HG02981 (cell line): ENCODE results near the gene DSG3.

ENCODE experiments used
- ATAC-seq: cut with Tn5 transposase; IDR thresholded peaks from one replicate; pipeline ENCODE4 v1.9.1; 2021; ENCODE audit warnings: mild to moderate bottlenecking, moderate library complexity; ENCODE audit not compliant: unreplicated experiment

Gene DSG3

GRCh38 chr18:31430554-31430953, 17.0 kb upstream of the DSG3 start:
- ATAC-seq: no peak

DNA sequence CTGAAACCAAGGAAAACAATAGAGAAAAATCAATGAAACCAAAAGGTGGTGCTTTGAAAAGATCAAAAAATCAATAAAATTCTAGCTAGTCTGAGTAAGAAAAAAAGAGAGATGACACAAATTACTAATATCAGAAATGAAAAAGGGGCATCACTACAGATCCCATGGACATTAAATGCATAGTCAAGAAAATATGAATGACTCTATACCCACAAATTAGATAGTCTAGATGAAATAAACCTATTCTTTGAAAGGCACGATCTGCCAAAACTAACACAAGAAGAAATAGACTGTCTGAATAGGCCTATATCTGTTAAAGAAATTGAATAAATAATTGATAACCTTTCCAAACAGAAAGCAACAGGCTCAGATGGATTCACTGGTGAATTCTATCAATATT, 15.2 kb upstream of the DSG3 start:
- no peak for ATAC-seq

- ATAC-seq: no peak
Observed at GRCh38 chr18:31436825-31437224, 10.7 kb upstream of the DSG3 start.

- no peak for ATAC-seq
Observed at GRCh38 chr18:31438402-31438801, 9.1 kb upstream of the DSG3 start.

GRCh38 chr18:31439807-31440325, 7.7 kb upstream of the DSG3 start:
- ATAC-seq: no peak

- no peak for ATAC-seq
Observed at GRCh38 chr18:31440787-31441186, 6.8 kb upstream of the DSG3 start.

GRCh38 chr18:31441493-31441892, 6.0 kb upstream of the DSG3 start:
- ATAC-seq: no peak

DNA sequence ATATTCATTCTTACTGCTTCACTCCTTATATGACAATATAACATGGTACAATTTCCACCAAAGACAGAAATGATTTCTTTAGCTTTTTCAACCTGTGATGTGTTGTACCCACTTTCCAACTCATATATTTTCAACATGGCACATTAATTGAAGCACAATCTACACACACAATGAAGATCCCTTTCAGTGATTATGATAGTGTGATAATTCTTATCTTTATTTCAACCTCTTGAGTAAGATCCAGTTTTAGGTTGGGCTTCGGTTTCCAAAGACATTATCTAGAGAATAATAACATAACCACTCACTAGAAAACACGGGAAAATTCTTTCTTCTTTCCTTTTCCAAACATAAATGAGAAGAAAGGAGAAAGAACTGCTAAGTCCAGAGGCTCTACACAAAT, 3.4 kb upstream of the DSG3 start:
- ATAC-seq: no peak

- no peak for ATAC-seq
Observed at GRCh38 chr18:31445908-31446307, 1.6 kb upstream of the DSG3 start.

DNA sequence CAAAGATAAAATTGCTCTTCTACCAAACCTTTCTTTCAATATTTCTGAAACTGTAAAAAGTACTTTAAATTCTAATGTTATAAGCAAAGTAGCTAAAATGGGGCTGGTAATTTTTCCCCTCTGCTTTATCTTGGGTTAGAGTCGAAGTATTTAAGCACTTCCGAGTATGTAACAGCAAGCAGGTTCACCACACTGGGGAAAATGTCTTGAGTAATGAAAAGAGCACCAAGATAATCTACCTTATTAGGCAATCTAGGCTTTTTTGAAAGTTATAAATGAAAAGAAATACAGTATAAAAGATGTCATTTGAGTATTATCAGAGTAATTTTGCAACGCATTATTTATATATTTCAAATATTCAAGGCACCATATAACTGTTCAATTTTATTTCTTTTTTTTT, 687 bp upstream of the DSG3 start:
- no peak for ATAC-seq

- no peak for ATAC-seq
Observed at GRCh38 chr18:31450409-31450808, 2.9 kb downstream of the DSG3 start.

DNA sequence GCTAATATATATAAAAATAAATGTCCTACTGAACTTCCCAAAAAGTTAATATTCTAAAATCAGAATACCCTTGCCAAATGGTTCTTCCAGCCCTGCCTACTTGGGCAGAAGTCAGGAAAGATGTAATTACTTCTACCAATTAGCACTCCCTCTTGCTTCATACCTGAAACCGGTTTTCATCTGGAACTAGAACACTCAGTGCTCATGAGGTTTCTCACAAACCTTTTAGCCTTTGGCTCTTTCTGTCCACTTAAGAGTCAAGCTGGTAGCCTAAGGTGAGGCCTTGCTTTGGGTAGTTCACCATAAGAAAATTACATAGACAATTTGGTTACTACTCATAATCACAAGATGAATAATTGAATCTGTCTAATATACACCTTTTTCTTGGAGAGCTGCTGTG, 4.1 kb downstream of the DSG3 start:
- no peak for ATAC-seq

DNA sequence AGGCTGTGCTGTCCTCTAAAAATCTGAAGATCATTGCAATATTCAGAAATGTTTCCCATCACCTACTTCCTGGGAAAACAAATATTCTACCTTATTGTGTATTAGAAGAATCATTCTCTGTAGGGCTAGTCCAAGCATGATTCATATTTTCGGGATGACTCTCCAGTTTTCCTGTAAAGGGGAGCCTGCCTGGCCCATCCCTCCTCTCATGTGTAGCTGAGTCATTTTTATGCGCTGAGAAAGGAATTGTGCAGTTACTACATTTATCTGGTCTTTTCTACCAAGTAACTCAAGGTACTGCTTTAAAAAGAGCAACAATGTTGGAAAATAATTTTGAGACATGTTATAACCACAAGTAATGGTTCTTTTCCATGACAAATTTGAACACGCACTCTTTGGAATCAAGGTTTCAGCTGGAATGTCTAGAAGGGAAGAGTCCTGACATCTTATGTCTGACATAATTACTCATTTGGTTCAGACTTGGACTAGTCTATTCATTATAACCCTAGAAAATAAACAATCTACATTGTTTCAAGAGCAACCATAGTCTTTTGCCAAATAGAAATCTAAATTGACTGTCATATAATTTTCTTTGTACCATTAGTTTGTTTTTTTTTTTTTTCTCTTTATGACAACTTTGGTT, 6.6 kb downstream of the DSG3 start:
- no peak for ATAC-seq

DNA sequence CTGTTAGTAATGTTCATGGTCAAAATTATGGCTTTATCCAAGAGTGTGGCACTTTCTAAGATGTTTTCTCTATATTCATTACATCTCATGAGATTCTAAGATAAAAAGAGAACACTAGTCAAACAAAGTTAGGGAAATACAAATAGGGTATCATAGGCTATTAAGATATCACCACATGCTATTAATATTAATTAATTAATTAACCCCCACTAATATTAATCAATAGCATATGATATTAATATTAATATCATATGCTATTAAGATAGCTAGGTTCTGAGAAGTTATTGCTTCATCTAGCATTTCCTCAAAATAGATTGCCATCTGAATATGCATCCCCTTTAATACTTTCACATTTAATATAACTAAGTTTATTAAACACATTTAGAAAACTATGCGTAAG, 22.1 kb downstream of the DSG3 start:
- no peak for ATAC-seq

GRCh38 chr18:31478688-31479087, 31.1 kb downstream of the DSG3 start:
- no peak for ATAC-seq

DNA sequence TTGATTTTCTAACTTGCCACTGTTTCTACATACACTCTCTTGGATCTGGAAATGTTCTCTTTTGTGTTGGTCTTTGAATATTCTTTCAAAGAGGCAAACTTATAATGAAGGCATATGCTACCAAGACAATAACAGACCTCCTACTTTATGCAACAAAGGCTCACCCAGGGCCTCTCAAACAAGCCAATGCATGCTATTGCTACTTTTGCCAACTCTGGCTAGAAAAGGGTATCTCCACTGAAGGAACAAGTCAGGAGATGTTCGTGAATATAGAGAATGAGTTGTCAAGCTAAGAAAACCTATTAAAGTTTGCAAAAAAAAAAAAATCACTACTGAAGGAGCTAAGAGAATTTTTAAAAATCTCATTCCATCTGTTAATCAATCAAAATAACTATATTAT, 34.5 kb downstream of the DSG3 start:
- no peak for ATAC-seq

DNA sequence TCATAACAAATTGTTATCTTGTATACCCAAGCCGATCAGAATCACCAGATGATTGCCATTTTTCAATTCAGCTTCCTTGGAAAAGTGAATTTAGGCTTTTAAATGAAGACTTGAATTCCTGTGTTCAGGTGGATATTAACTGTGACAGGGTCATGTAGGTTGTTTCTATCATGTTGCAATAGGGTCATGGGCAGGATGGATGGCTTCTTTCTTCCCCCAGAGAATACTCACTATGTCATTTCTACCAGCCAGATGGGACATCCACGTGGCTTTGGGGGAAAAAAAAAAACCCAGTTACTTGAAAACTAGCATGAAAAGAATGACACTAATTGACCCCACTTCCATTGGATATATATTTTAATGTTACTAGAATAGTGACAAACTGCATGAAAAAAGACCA, 35.9 kb downstream of the DSG3 start:
- ATAC-seq: no peak

GRCh38 chr18:31484461-31484860, 36.9 kb downstream of the DSG3 start:
- no peak for ATAC-seq

DNA sequence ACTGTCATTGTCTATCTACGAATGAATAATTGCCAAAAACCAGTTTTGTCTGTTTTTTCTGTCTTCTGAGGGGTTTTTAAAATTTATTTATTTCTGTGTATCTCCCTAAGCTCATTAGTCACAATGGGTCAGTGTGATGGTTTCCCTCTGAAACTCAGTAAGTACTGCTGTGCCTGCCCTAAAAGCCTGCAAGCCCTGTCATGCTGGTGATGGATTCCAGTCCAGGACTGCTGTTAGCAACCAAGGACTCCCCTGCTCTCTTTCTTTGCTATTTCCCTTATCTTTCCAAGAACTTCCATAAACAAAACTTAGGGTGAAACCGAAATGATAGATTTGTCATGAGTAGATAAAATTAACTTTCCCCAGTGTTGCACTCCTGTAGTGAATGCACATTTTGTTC, 38.6 kb downstream of the DSG3 start:
- no peak for ATAC-seq

GRCh38 chr18:31487246-31488015, 39.9 kb downstream of the DSG3 start:
- ATAC-seq: no peak

DNA sequence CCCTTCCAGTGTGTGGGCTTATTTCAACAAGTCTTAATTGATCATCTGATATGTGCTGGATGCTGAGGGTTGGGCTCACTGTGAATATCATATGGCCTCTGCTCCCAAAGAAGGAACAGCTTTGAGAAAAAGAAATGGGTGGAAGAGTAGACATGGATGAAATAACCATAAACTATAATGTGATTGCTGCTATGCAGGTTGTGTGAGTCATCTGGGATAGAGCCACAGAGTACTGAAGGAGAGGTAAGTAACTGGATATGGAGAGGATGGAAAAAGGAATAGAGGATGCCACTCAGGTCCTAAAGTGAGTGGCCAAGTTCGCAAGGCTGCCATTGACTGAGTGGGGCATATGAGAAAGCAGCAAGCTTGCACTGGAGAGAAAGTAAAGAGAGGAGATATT, 41.8 kb downstream of the DSG3 start:
- no peak for ATAC-seq

GRCh38 chr18:31490387-31490786, 42.8 kb downstream of the DSG3 start:
- ATAC-seq: peak; percentile 74

GRCh38 chr18:31490833-31491232, 43.3 kb downstream of the DSG3 start:
- no peak for ATAC-seq
